ENCODE data around the gene RPS19BP1.
"Not testable (repeated sequence)": the region's sequence is repeated elsewhere in the genome, so short reads cannot be mapped to it uniquely, and the experiment has no call there.

RPS19BP1 gene

DNA sequence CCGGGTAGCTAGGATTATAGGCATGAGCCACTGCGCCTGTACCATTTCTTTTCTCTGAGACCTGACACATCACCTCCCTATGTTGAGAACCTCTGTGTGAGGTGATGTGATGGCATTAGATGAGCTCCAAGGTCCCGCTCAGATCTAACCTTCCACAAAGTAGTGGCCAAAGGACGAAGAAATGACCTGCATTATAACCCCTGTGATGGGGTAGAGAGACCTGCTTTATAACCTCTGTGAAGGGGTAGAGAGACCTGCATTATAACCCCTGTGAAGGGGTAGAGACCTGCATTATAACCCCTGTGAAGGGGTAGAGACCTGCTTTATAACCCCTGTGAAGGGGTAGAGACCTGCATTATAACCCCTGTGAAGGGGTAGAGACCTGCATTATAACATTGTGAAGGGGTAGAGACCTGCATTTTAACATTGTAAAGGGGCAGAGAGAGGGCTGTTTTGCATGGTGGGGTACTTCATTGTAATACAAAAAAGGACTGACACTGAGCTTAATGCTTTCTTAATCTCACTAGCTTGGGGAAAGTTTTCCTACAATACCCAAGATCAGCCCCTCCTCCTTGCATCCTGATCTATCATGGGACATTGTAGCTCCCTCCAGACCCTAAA lies 21.9 kb downstream of the RPS19BP1 start:
- Histone ChIP-seq H2BK120ac (ENCODE audit: low read depth, low read length) (no peak overlapping the region), H2BK12ac (ENCODE audit: low read length in 2 of 2) (no peak overlapping the region), H3K23ac (ENCODE audit: low read length in 2 of 2) (no peak overlapping the region), H2AFZ (ENCODE audit: low read depth, low read length) (no peak overlapping the region), H3K4me2 (ENCODE audit: low read length, poor library complexity, severe bottlenecking) (no peak overlapping the region), H3K9me3 (ENCODE audit: control insufficient read depth, low read length) (no peaks in the 10 kb centered on the region), H3K4ac (ENCODE audit: low read depth in 1 of 2, low read length in 2 of 2) (no peak overlapping the region), H2AK5ac (ENCODE audit: low read length, severe bottlenecking) (no peak overlapping the region), H2BK15ac (ENCODE audit: low read depth, poor library complexity, severe bottlenecking) (no peak overlapping the region), H3K36me3 (ENCODE audit: control insufficient read depth in 1 of 2, insufficient read depth in 2 of 2, low read depth in 1 of 2, low read length in 2 of 2) (peaks cover 80 to 93% of the 10 kb centered on the region in 2 experiments), H3K14ac (ENCODE audit: low read length in 2 of 2) (no peak overlapping the region), H3K27me3 (ENCODE audit: control insufficient read depth in 1 of 2, insufficient read depth in 1 of 2, low read length in 2 of 2) (no peaks in the 10 kb centered on the region), H2BK5ac (ENCODE audit: low read depth, low read length, poor library complexity, severe bottlenecking) (no peak overlapping the region), H3K9ac (ENCODE audit: low read length) (no peak overlapping the region), H3K4me3 (ENCODE audit: insufficient read depth in 1 of 2, low read depth in 1 of 2, low read length in 2 of 2) (no peak overlapping the region), H3K79me1 (replicated peaks; ENCODE audit: low read length, poor library complexity, severe bottlenecking) (peaks cover 57% of the 10 kb centered on the region), H3K18ac (ENCODE audit: low read depth in 1 of 2, low read length in 2 of 2) (no peak overlapping the region), H4K91ac (ENCODE audit: low read length) (no peak overlapping the region), H3K27ac (ENCODE audit: low read length, poor library complexity, severe bottlenecking) (no peak overlapping the region), H4K8ac (ENCODE audit: low read length) (peak overlapping the region; percentile 4), H3K4me1 (ENCODE audit: control insufficient read depth, insufficient read depth, low read depth, low read length) (peaks cover 3% of the 10 kb centered on the region)
- WGBS = 97% methylated on average over 3 of the region's 4 CpGs
- DNase-seq = no peak

DNA sequence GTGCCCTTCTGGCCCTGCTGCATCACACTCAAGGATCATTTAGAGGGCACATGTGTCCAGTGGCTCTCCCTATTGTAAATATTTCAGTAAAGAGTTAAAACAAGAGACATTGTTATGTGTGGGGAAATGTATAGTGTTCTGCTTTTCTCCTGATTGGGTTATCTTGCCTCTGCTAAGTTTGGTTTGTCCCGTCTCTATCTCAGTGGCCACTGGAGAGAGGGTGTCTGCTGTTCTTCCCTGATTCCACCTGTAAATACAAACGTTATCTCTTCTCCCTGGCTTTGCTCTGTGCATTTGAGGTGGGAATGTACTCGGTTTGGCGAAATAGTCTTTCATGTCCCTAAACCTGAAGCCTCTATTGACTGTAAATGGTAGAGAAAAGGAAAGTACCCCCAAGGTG lies 24.2 kb downstream of the RPS19BP1 start:
- Histone ChIP-seq H3K4me3 (ENCODE audit: insufficient read depth in 1 of 2, low read depth in 1 of 2, low read length in 2 of 2) (no peak overlapping the region), H3K14ac (ENCODE audit: low read length in 2 of 2) (no peak overlapping the region), H2AFZ (ENCODE audit: low read depth, low read length) (no peak overlapping the region), H3K9me3 (ENCODE audit: control insufficient read depth, low read length) (no peaks in the 10 kb centered on the region), H3K27ac (ENCODE audit: low read length, poor library complexity, severe bottlenecking) (no peak overlapping the region), H4K91ac (ENCODE audit: low read length) (no peak overlapping the region), H2BK12ac (ENCODE audit: low read length in 2 of 2) (no peak overlapping the region), H2BK120ac (ENCODE audit: low read depth, low read length) (no peak overlapping the region), H3K18ac (ENCODE audit: low read depth in 1 of 2, low read length in 2 of 2) (no peak overlapping the region), H2BK5ac (ENCODE audit: low read depth, low read length, poor library complexity, severe bottlenecking) (no peak overlapping the region), H3K9ac (ENCODE audit: low read length) (peak overlapping the region; percentile 35), H2AK5ac (ENCODE audit: low read length, severe bottlenecking) (no peak overlapping the region), H3K4ac (ENCODE audit: low read depth in 1 of 2, low read length in 2 of 2) (no peak overlapping the region), H3K79me1 (replicated peaks; ENCODE audit: low read length, poor library complexity, severe bottlenecking) (peaks cover 53% of the 10 kb centered on the region), H3K23ac (ENCODE audit: low read length in 2 of 2) (no peak overlapping the region), H4K8ac (ENCODE audit: low read length) (no peak overlapping the region), H2BK15ac (ENCODE audit: low read depth, poor library complexity, severe bottlenecking) (no peak overlapping the region), H3K4me2 (ENCODE audit: low read length, poor library complexity, severe bottlenecking) (no peak overlapping the region), H3K36me3 (ENCODE audit: control insufficient read depth in 1 of 2, insufficient read depth in 2 of 2, low read depth in 1 of 2, low read length in 2 of 2) (peaks cover 76 to 88% of the 10 kb centered on the region in 2 experiments), H3K27me3 (ENCODE audit: control insufficient read depth in 1 of 2, insufficient read depth in 1 of 2, low read length in 2 of 2) (no peaks in the 10 kb centered on the region), H3K4me1 (ENCODE audit: control insufficient read depth, insufficient read depth, low read depth, low read length) (peaks cover 6% of the 10 kb centered on the region)
- DNase-seq = no peak
- WGBS = 97% methylated on average over 4 of the region's 4 CpGs

DNA sequence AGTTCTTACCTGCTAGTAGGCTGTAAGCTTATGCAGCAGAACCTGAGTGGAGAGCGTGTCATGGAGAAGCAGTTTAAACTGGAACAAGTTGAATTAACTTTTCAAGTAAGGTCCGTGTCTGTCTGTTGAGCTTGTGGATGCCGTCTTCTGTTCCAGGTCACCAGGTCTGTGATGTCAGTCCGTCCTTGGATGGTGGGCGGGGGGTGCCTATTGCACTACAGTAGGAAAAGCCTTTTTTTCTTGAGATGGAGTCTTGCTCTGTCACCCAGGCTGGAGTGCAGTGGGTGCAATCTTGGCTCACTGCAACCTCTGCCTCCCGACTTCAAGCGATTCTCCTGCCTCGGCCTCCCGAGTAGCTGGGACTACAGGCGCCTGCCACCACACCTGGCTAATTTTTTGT lies 25.5 kb downstream of the RPS19BP1 start:
- not testable (repeated sequence) for H4K91ac ChIP-seq (ENCODE audit: low read length); H2BK5ac ChIP-seq (ENCODE audit: low read depth, low read length, poor library complexity, severe bottlenecking); H3K18ac ChIP-seq (ENCODE audit: low read depth in 1 of 2, low read length in 2 of 2); H4K8ac ChIP-seq (ENCODE audit: low read length); H3K27ac ChIP-seq (ENCODE audit: low read length, poor library complexity, severe bottlenecking); H3K4me1 ChIP-seq (ENCODE audit: control insufficient read depth, insufficient read depth, low read depth, low read length); H2BK120ac ChIP-seq (ENCODE audit: low read depth, low read length); DNase-seq; H3K4me2 ChIP-seq (ENCODE audit: low read length, poor library complexity, severe bottlenecking); H3K23ac ChIP-seq (ENCODE audit: low read length in 2 of 2); H2BK15ac ChIP-seq (ENCODE audit: low read depth, poor library complexity, severe bottlenecking); H3K4ac ChIP-seq (ENCODE audit: low read depth in 1 of 2, low read length in 2 of 2); H2BK12ac ChIP-seq (ENCODE audit: low read length in 2 of 2); H3K9me3 ChIP-seq (ENCODE audit: control insufficient read depth, low read length); H3K9ac ChIP-seq (ENCODE audit: low read length); H2AK5ac ChIP-seq (ENCODE audit: low read length, severe bottlenecking); H3K4me3 ChIP-seq (ENCODE audit: insufficient read depth in 1 of 2, low read depth in 1 of 2, low read length in 2 of 2); H2AFZ ChIP-seq (ENCODE audit: low read depth, low read length); H3K14ac ChIP-seq (ENCODE audit: low read length in 2 of 2); H3K27me3 ChIP-seq (ENCODE audit: control insufficient read depth in 1 of 2, insufficient read depth in 1 of 2, low read length in 2 of 2)
- WGBS = 86% methylated on average over 10 of the region's 10 CpGs
- peaks cover 65 to 76% of the 10 kb centered on the region in 2 experiments for H3K36me3 ChIP-seq (ENCODE audit: control insufficient read depth in 1 of 2, insufficient read depth in 2 of 2, low read depth in 1 of 2, low read length in 2 of 2)
- peaks cover 48% of the 10 kb centered on the region for H3K79me1 ChIP-seq (replicated peaks; ENCODE audit: low read length, poor library complexity, severe bottlenecking)

DNA sequence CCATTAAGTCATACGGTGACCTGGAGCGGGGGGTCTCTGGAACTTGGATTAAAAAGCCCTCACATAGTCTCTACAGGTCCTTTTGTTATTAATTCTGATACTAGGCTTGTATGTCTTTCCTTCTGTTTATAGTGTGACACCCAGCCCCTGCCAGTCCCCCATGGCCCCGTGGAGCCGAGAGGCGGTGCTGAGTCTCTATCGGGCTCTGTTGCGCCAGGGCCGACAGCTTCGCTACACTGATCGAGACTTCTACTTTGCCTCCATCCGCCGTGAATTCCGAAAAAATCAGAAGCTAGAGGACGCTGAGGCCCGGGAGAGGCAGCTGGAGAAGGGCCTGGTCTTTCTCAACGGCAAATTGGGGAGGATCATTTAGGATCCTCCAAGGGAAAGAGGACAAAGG lies 28.5 kb downstream of the RPS19BP1 start:
- DNase-seq = no peak
- Histone ChIP-seq H3K18ac (ENCODE audit: low read depth in 1 of 2, low read length in 2 of 2) (no peak overlapping the region), H3K4me2 (ENCODE audit: low read length, poor library complexity, severe bottlenecking) (no peak overlapping the region), H3K4ac (ENCODE audit: low read depth in 1 of 2, low read length in 2 of 2) (no peak overlapping the region), H2BK15ac (ENCODE audit: low read depth, poor library complexity, severe bottlenecking) (no peak overlapping the region), H3K9me3 (ENCODE audit: control insufficient read depth, low read length) (no peaks in the 10 kb centered on the region), H2AK5ac (ENCODE audit: low read length, severe bottlenecking) (no peak overlapping the region), H3K14ac (ENCODE audit: low read length in 2 of 2) (no peak overlapping the region), H3K79me1 (replicated peaks; ENCODE audit: low read length, poor library complexity, severe bottlenecking) (peaks cover 28% of the 10 kb centered on the region), H3K4me3 (ENCODE audit: insufficient read depth in 1 of 2, low read depth in 1 of 2, low read length in 2 of 2) (peak overlapping the region in 1 of 2 experiments; percentile 97), H3K4me1 (ENCODE audit: control insufficient read depth, insufficient read depth, low read depth, low read length) (peaks cover 20% of the 10 kb centered on the region), H3K23ac (ENCODE audit: low read length in 2 of 2) (no peak overlapping the region), H2BK5ac (ENCODE audit: low read depth, low read length, poor library complexity, severe bottlenecking) (no peak overlapping the region), H2BK12ac (ENCODE audit: low read length in 2 of 2) (no peak overlapping the region), H3K9ac (ENCODE audit: low read length) (peak overlapping the region; percentile 97), H3K36me3 (ENCODE audit: control insufficient read depth in 1 of 2, insufficient read depth in 2 of 2, low read depth in 1 of 2, low read length in 2 of 2) (peaks cover 41 to 47% of the 10 kb centered on the region in 2 experiments), H2AFZ (ENCODE audit: low read depth, low read length) (no peak overlapping the region), H4K8ac (ENCODE audit: low read length) (no peak overlapping the region), H3K27me3 (ENCODE audit: control insufficient read depth in 1 of 2, insufficient read depth in 1 of 2, low read length in 2 of 2) (no peaks in the 10 kb centered on the region), H4K91ac (ENCODE audit: low read length) (no peak overlapping the region), H2BK120ac (ENCODE audit: low read depth, low read length) (no peak overlapping the region), H3K27ac (ENCODE audit: low read length, poor library complexity, severe bottlenecking) (no peak overlapping the region)
- 99% methylated on average over 14 of the region's 16 CpGs for WGBS

All from mesenchymal stem cell (in vitro differentiated cells and primary cell).